HG02885 (cell line): Measurements from ENCODE around the gene GALNT14.

Source experiments
- ATAC-seq: cut with Tn5 transposase; IDR thresholded peaks from one replicate; pipeline ENCODE4 v1.9.1; 2021; ENCODE audit warnings: mild to moderate bottlenecking; ENCODE audit not compliant: unreplicated experiment, poor library complexity

GALNT14 gene

DNA sequence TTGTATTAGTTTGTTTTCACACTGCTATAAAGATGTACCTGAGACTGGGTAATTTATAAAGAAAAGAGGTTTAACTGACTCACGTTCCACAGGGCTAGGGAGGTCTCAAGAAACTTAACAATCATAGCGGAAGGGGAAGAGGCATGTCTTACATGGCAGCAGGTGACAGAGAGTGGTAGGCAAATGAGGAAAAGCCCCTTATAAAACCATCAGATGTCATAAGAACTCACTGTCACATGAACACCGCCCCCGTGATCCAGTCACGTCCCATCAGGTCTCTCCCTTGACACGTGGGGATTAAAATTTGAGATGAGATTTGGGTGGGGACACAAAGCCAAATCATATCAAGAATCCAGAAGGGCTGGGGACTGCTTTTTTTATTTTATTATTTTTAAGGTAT lies 120.0 kb downstream of the GALNT14 start:
- no peak for ATAC-seq

DNA sequence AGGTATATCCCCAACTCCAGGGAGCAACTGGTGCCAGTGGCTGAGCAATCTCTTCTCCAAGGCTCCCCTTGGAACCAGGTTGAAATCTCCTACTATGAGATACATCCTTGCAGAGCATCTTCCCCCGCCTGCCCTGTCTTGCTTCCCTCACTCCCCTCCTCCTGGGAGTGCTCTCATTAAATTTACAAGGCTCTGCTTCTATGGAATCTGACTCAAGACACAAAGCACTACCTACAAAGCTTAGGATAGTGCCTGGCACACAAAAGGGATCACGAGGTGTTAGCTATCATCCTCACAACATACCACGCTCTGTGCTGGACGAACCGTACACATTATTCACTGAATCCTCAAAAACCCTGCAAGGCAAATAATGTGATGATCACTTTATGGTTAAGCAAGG lies 121.6 kb downstream of the GALNT14 start:
- ATAC-seq: no peak

DNA sequence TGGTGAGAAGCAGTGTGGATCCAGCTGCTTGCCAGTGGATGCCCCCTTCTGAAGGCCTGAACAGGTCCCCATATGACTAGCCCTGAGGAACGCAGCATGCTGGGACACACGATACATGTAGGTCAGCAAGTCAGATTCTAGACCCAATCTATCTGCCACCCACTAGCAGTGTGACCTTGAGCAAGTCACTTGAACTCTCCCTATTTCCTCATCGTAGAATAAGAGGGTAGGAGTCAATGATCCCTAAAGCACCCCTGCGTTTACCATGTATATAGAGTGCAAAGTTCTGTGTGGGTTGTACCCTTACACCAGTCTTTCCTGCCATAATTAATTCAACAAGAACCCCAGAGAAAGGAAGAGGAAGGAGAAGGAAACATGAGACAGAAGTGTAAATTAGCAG lies 123.7 kb downstream of the GALNT14 start:
- ATAC-seq: no peak

DNA sequence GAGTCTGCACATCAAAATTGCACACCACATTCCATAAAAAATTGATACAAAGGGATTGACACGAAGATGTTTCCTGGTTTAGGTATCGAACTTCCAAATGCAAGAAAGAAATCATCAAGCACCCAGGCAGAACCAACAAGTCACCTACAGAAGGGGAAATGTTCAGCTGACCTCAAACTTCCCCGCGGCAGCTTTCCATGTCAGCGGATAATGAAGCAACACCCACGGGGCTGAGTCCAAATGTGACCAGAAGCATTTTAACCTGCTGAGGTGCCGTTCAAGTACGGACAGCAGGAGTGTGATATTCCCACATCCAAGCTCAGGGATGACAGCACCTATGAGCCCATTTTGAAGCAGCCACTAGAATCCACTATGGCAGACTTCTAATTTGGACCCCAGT lies 124.9 kb downstream of the GALNT14 start:
- ATAC-seq: peak; percentile 47

DNA sequence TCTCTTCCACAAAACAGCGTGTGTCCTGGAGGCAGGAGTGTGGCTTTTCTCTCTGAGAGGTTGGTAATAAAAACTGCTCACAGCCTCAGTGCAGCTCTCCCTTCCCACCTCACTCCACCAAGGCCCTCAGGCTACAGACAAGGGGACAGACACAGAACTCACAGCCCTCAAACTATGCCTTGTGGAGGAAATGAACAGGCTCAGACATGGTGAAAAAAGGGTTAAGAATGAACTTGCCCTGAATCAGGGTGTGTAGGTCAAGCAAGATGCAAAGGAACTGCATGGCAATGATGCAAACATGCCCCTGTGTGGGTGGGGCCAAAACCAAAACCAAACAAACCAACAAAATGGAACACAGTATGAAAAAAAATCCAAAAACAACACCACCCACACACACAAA lies 125.8 kb downstream of the GALNT14 start:
- peak; percentile 62 for ATAC-seq

DNA sequence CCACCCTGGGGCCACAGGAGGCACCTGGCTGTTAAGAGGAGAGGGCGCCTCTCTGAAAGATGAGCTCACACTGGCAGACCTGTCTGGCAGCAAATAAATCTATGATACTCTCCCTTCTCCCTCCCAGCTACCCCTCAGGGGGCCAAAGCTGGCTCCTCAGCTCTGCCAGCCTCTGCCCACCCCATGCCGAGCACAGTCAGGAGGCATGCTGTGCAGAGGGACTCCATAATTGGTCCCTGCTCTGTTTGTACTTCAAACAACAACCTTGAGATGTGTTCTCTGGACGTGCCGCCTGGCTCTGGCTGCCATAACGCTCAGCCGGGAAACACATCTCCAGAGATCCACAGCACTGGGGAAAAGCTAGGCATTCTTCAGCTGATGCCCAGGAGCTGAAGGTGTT lies 126.7 kb downstream of the GALNT14 start:
- no peak for ATAC-seq

DNA sequence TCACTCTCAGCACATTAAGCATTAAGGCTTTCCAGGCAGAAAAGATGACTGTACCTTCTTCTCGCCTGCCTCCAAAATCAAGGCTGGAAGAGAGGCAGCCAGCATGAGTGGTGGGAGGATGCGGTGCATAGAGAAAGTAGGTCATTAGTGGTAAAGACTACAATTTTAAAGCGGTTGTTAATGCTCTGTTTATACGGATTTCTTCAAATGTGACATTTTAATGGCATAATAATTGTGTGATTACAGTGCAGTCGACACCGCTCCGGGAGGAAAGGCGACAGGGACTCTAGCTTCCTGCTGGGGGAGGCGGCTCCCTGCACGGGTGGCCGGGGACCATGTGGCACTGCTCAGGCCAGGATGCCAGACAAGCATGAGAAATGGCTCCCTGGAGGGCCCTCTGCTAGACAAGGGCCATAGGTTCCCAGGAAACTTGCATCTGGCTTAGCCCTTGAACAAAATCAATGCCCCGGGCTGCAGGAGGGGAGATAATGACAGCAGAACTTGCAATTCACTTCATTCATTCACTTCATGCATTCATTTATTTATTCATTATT lies 129.6 kb downstream of the GALNT14 start:
- ATAC-seq: no peak

DNA sequence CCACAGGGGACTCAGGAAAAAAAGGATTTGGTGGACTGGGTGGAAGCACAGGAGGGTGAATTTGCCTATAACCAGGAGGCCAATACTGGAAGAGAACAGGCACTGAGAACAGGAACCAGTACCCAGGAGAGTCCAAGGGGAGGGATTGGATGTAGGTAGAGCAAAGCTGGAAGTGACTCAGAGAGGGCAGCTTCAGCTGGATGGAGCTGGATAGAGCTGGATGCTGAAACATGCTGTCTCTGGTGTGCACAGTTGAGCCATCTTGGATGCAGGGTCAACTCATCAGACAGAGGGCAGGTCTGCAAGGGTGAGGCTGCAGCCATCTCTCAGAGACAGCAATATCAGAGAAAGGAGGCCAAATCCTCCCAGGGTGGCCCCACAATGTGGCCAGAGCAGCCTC lies 134.0 kb downstream of the GALNT14 start:
- no peak for ATAC-seq

DNA sequence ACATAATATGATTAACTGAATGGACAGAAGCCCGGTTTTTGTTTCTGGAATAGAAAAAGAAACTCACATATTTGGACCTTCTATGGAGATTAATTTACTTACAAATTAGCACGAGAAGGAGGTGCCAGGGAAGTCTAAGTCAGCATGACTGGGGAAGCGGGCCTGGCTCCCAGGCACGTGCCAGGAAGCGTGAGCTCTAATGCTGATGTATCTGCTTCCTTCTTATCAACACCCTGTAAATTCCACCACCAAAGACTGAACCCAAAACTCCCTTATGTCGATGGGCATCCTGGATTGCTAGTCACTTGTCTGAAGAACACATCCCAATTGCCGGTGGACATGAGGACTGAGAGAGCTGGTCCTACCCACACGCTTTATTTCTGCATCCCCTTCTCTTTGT lies 134.5 kb downstream of the GALNT14 start:
- ATAC-seq: no peak

DNA sequence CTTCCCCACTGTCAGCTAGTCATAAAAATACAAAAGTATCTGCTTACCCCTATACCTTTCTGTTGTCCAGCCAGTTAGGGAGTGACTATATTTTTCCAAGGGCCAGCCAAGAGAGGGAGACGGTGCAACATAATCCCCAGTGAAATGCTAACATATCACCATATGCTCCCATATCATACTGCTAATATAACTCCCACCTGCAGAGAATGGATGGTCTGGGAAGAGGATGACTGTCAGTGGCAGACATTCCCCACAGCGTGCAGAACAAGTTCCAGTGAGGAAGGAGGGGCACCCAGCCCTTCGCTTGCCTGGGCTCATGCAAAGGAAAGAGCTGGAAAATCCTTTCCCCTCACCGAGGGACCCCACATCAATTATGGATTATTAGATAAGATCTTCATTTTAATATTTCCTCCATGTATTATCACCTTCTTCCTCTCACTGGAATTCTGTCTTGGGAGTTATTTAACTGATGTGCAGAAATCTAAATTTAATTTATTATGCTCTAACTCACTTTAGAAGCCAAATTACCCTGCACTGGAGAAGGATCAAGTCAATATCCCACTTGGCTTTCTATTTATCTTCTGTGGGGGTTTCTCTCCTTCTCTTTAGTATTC lies 135.6 kb downstream of the GALNT14 start:
- no peak for ATAC-seq

DNA sequence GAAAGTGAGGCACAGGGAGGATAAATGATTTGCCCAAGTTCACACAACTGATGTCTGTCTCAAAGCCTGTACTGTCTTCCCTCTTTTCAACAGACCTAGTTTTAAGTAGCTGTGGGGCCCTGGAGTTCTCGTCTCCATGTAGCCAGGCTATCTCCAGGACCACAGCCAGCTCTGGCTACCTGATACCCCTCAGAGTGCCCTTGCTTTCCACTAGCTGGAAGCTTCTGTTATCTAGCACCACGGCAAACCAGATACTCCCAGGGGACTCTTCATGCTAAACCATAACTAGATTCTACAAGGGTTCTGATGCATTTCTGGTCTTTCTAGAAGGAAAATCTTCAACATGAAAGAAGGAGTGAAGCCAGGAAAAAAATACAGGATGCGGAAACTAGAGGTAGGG lies 137.3 kb downstream of the GALNT14 start:
- ATAC-seq: no peak

DNA sequence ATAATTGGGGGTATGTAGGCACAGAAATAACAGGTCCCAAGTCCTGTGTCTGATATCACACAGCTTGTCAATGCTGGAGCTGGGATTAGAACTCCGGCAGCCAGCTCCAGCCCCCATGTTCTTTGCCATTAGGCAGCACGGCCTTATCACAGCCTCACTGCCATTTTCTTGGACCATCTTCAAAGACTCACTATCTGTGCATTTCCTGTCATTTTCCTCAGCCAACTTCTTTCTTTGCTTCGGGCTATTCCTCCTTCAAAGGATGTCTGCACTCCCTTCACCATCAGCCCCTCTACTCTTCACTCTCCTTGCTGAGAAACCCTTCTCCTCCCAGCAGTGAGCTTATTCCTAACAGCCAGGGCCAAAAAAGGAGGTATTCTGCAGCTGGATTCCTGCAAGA lies 139.6 kb downstream of the GALNT14 start:
- ATAC-seq: no peak

DNA sequence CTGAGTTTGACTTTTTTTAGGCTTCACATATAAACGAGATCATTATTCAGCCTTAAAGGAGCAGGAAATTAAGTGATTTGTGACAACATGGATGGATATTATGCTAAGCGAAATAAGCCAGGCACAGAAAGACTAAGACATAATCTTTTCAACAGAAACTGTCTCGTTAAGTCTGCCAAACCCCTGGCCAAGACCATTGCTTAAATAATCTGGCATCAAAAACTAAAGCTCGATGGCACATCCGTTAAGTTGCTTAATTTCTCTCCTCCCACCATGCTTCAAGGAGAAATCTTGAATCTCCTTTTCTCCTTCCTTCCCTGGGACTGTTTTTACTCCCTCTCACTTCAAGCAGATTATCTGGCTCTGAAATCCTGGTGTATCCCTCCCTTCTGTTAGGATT lies 140.3 kb downstream of the GALNT14 start:
- no peak for ATAC-seq

DNA sequence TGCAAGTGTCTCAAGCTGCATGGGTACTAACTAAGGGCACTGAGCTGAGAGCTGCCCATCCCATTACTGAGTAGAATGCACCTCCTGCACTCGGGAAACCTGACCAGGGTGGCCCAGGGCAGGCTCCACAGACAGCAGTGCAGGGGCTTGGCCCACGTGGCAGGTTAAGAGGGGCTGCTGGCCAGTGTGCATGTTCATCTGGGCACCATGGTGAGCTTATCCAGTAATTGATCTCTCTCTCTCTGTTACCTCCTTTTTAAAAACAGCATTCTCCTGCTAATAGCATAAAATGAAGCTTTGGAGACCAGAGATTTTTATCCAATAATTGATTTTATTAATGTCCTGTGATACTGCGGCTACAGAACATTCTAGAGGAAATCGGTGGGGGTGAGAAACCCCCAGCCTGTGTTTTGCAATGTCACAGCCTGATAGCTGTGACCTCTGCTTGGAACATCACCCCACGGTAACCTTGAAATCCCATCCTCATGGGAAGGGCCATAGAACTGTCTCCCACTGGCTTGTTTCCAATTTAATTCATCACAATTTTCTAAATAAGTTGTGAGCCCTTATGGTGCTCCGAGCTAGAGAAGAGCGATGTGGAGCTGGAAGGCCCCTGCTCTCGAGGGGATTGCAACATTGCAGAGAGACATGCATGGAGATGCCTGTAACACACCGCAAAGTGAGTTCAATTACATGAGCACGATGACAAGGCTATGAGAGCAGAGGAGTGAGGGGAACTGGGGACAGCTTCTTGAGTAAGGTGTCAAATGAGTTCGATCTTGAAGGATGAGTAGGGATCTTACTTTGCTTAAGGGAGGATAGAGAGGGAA lies 143.8 kb downstream of the GALNT14 start:
- ATAC-seq: no peak

DNA sequence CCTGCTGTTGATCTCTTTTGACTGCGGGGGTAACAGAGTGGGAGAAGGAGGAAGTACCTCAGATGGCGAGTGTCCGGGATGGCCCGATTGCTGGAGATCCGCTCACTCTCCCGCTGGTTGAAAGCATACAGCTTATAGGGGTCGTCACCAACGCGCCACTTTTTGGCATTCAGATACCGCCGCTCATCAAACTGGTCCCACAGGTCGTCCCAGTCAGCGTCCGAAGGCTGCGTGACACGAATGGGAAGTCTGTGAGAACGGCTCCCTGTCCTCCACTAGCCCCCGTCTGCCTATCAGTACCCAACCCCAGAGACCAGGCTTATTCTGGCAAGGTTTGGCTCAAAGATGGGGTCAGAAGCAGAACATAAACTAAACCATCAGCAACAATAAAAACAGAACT lies 145.5 kb downstream of the GALNT14 start:
- no peak for ATAC-seq

DNA sequence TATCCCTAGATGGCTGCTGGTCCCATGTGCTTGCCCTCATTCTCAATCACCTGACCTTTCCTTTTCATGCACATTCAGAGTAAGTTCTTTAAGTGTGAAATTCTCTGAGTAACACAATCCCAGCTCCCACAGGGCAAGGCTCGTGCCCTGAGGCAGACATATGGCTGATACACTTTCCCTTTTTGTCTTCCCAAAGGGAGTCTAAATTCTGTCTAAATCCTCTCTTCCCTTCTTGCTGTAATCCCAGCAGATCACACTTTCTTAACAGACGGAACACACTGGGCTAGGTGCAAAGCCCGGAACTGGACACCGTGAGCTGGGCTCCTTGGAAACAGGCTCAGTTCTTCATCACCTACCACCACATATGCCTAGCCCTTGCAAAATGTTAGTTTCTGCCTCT lies 147.6 kb downstream of the GALNT14 start:
- ATAC-seq: no peak

DNA sequence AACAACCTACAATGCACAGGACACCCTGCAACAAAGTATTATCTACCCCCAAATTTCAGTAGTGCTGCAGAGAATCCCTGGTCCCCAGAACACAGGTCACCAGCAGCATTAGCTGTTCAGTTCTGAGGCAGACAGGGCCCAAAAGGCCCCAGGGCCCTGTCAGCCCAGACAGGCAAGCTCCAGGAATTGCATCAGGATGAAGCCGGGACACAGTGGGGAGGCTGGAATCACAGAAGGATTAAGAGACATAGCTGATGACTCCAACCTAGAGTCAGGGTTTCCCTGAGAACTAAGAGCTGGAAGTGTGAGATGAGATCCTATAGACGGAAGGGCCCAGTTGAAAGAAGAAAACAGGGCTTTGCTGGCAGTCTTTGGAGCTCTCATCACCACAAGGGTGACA lies 148.1 kb downstream of the GALNT14 start:
- ATAC-seq: no peak

DNA sequence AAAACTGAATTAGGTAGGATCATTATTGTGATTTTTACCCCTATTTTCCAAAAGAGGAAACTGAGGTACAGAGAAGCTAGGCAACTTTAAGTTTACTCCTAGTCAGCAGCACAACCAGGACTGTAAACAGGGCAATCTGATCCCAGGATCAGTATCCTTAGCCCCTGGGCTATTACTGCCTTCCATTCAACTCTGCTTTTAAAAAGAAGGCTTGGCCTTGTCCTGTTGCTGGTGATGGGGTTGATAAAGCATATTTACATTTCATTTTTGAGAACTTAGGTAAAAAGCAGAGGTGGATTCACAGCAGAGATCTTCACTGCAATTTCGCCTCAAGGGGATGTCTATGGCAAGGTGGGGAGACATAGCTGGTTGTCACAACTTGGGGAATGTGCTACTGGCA lies 148.5 kb downstream of the GALNT14 start:
- no peak for ATAC-seq

DNA sequence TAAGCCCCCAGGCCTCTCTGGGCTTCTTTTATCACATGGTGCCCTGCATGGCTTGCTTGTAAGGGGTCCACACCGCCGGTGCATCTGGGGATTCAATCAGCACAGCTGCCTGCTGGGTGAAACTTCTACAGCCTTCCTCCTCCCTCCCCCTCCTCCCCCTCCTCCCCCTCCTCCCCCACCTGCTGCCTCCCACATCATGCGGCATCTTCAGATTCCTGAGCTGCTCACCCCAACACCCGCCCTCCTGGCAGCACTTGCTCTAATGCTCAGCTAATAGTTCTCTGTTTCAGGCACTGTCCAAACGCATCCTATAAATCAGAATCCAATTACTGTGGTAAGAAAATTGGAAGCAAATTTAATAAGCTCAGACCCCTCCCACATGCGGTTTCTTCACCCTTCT lies 150.7 kb downstream of the GALNT14 start:
- no peak for ATAC-seq

DNA sequence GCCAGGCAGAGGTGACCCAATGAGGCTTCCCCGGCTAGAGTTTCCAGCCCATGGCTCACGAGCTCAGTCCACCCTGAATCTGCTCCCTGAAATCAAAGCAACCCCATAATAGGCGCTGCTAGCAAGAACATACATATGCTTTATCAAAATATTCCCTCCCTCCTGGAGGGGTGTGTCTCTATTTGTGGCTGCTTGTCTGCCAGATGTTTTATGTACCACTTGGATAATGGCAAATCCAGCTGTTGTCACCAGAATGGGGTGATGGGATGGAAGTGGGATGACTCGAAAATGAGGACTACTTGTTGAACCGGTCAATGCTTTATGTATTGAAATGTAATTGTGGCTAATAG lies 152.0 kb downstream of the GALNT14 start:
- ATAC-seq: no peak

DNA sequence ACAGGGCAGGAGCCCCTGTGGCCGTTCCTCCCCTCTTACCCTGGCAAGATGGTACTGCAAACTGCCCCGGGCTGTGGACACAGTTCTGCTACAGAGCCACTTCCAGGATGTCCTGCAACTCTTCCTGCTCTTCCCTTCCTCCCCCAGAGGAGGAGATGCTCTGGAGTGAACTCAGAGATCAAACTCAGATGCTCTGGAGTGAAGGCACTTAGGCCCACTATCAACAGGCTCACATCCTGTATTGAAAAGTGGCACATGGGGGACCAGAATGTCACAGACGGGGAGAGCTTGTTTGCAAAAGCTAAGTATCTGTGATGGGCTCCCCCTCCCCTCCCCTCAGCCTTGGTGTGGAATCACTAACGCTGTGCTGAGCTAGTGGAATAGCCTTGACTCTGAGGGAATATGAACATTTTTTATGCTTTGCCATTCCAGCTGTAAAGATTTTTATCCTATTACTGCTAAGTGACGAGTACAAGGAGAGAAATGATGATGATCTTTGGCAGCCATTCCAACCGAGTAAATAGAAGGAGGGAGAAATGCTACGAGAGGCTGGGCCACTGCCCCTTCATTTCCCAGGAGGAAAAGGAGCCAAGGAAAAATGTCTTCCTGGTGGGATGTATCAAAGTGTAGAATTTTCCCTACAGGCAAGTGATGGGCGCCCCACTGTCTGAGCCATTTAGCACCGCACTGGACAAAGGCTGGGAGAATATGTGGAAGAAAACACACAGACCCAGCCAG lies 152.6 kb downstream of the GALNT14 start:
- ATAC-seq: no peak
